Hindlimb muscle (tissue), 1 donor: ENCODE measurements around the gene BTG1. TPM values are rescaled to one million over a fixed set of nuclear protein-coding genes. Genes with fewer than 3 reads are reported as not detected.

Source experiments
- DNase-seq: peaks from one replicate; pipeline ENCODE4 v3.0.0-alpha.2; 2013
- polyA plus RNA-seq: library from polyadenylated mRNA; unstranded; fragments of 120-200 nt; gene quantifications from one replicate; pipeline ENCODE4 v1.2.1, GENCODE V29; 2013; ENCODE audit not compliant: insufficient read length

Gene BTG1
- polyA plus RNA-seq, 1 donor, result 64.1 TPM

GRCh38 chr12:92133171-92133570 is 12.5 kb downstream of the BTG1 start:
- DNase-seq, result no peak

GRCh38 chr12:92132288-92132687 is 13.4 kb downstream of the BTG1 start:
- DNase-seq, result no peak

- no peak for DNase-seq
Measured at GRCh38 chr12:92130999-92131398, 14.6 kb downstream of the BTG1 start.

- DNase-seq, result no peak
Measured at GRCh38 chr12:92129609-92130008, 16.0 kb downstream of the BTG1 start.

GRCh38 chr12:92128612-92129011 is 17.0 kb downstream of the BTG1 start:
- no peak for DNase-seq

- DNase-seq, result no peak
Measured at GRCh38 chr12:92124689-92125029, 21.0 kb downstream of the BTG1 start.

GRCh38 chr12:92123780-92124688 is 21.6 kb downstream of the BTG1 start:
- DNase-seq, result no peak

GRCh38 chr12:92122941-92123779 is 22.5 kb downstream of the BTG1 start:
- no peak for DNase-seq

- DNase-seq, result no peak
Measured at GRCh38 chr12:92121826-92122225, 23.8 kb downstream of the BTG1 start.

- DNase-seq, result no peak
Measured at GRCh38 chr12:92118826-92119536, 26.7 kb downstream of the BTG1 start.

GRCh38 chr12:92114834-92115233 is 30.8 kb downstream of the BTG1 start:
- DNase-seq, result no peak

GRCh38 chr12:92111256-92111655 is 34.4 kb downstream of the BTG1 start:
- DNase-seq, result no peak

GRCh38 chr12:92110083-92110640 is 35.5 kb downstream of the BTG1 start:
- no peak for DNase-seq

- DNase-seq, result no peak
Measured at GRCh38 chr12:92109613-92110012, 36.0 kb downstream of the BTG1 start.

GRCh38 chr12:92108651-92109050 is 37.0 kb downstream of the BTG1 start:
- no peak for DNase-seq

- no peak for DNase-seq
Measured at GRCh38 chr12:92107621-92108131, 38.0 kb downstream of the BTG1 start.

- DNase-seq, result no peak
Measured at GRCh38 chr12:92107094-92107493, 38.6 kb downstream of the BTG1 start.

- DNase-seq, result no peak
Measured at GRCh38 chr12:92105676-92106075, 40.0 kb downstream of the BTG1 start.

- no peak for DNase-seq
Measured at GRCh38 chr12:92105110-92105509, 40.5 kb downstream of the BTG1 start.

GRCh38 chr12:92102606-92103005 is 43.0 kb downstream of the BTG1 start:
- DNase-seq, result no peak

GRCh38 chr12:92098594-92099380 is 46.9 kb downstream of the BTG1 start:
- no peak for DNase-seq
